ENCODE measurements around the gene TMEM150A. TPM values are rescaled to one million over a fixed set of nuclear protein-coding genes. Genes with fewer than 3 reads are reported as not detected.

TMEM150A gene
- total and polyA plus RNA-seq, 2 of the 13 experiments (the other 11 are each of a cell fraction or from before 2014, with no cell fraction given) = 30.1 to 70.4 TPM

DNA sequence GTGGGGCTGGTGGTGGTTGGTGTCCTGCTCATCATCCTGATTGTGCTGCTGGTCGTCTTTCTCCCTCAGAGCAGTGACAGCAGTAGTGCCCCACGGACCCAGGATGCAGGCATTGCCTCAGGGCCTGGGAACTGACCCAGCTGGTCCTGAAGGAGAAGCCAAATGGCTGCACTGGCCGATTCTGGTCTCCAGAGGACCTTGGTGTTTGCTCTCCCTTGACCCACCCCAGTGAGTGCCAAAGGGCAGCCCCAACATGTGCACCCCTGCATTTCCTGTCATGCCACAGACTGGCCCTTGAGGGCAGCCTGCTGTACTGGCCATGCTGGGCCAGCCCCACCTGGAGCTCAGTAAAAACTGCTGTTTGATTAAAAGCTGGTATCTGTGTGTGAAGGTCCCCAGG lies 9.5 kb downstream of the TMEM150A start (continued):
- TF ChIP-seq, protein P1, sequence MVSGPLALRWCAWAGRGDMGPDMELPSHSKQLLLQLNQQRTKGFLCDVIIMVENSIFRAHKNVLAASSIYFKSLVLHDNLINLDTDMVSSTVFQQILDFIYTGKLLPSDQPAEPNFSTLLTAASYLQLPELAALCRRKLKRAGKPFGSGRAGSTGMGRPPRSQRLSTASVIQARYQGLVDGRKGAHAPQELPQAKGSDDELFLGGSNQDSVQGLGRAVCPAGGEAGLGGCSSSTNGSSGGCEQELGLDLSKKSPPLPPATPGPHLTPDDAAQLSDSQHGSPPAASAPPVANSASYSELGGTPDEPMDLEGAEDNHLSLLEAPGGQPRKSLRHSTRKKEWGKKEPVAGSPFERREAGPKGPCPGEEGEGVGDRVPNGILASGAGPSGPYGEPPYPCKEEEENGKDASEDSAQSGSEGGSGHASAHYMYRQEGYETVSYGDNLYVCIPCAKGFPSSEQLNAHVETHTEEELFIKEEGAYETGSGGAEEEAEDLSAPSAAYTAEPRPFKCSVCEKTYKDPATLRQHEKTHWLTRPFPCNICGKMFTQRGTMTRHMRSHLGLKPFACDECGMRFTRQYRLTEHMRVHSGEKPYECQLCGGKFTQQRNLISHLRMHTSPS (CRISPR knock-in tag; IDR thresholded peaks at IDR 0.05; ENCODE audit: low read depth) = peak; percentile 92; the same call in 1 of the 2 replicates
- TF ChIP-seq HOXA3 (CRISPR knock-in tag; IDR thresholded peaks at IDR 0.05) (peak; percentile 60; the same call in 1 of the 2 replicates), ZNF207 (IDR thresholded peaks at IDR 0.05; ENCODE audit: borderline replicate concordance) (no peak), ZNF709 (CRISPR knock-in tag; IDR thresholded peaks at IDR 0.05) (no peak), PHF21A (CRISPR knock-in tag; IDR thresholded peaks at IDR 0.05) (0 out of 2 replicates have a peak, but pooled peaks have one; percentile 22), GABPB1 (CRISPR knock-in tag; IDR thresholded peaks at IDR 0.05) (peak; percentile 40), IRX3 (CRISPR knock-in tag; IDR thresholded peaks at IDR 0.05; ENCODE audit: borderline replicate concordance, low read depth) (no peak), ZNF788 (CRISPR knock-in tag; IDR thresholded peaks at IDR 0.05; ENCODE audit: borderline replicate concordance) (no peak), SSRP1 (CRISPR knock-in tag; IDR thresholded peaks at IDR 0.05) (no peak), ZZZ3 (CRISPR knock-in tag; IDR thresholded peaks at IDR 0.05; ENCODE audit: borderline replicate concordance) (no peak), MTF2 (CRISPR knock-in tag; IDR thresholded peaks at IDR 0.05; ENCODE audit: borderline replicate concordance) (no peak), ZNF335 (CRISPR knock-in tag; IDR thresholded peaks at IDR 0.05) (0 out of 2 replicates have a peak, but pooled peaks have one; percentile 19), ZNF383 (CRISPR knock-in tag; IDR thresholded peaks at IDR 0.05; ENCODE audit: borderline replicate concordance) (no peak)
- TF ChIP-seq, protein P2, sequence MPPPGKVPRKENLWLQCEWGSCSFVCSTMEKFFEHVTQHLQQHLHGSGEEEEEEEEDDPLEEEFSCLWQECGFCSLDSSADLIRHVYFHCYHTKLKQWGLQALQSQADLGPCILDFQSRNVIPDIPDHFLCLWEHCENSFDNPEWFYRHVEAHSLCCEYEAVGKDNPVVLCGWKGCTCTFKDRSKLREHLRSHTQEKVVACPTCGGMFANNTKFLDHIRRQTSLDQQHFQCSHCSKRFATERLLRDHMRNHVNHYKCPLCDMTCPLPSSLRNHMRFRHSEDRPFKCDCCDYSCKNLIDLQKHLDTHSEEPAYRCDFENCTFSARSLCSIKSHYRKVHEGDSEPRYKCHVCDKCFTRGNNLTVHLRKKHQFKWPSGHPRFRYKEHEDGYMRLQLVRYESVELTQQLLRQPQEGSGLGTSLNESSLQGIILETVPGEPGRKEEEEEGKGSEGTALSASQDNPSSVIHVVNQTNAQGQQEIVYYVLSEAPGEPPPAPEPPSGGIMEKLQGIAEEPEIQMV (CRISPR knock-in tag; IDR thresholded peaks at IDR 0.05; ENCODE audit: low read depth) = no peak
- TF ChIP-seq, protein P3, sequence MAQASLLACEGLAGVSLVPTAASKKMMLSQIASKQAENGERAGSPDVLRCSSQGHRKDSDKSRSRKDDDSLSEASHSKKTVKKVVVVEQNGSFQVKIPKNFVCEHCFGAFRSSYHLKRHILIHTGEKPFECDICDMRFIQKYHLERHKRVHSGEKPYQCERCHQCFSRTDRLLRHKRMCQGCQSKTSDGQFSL (CRISPR knock-in tag; IDR thresholded peaks at IDR 0.05) = no peak
- TF ChIP-seq, protein P4, sequence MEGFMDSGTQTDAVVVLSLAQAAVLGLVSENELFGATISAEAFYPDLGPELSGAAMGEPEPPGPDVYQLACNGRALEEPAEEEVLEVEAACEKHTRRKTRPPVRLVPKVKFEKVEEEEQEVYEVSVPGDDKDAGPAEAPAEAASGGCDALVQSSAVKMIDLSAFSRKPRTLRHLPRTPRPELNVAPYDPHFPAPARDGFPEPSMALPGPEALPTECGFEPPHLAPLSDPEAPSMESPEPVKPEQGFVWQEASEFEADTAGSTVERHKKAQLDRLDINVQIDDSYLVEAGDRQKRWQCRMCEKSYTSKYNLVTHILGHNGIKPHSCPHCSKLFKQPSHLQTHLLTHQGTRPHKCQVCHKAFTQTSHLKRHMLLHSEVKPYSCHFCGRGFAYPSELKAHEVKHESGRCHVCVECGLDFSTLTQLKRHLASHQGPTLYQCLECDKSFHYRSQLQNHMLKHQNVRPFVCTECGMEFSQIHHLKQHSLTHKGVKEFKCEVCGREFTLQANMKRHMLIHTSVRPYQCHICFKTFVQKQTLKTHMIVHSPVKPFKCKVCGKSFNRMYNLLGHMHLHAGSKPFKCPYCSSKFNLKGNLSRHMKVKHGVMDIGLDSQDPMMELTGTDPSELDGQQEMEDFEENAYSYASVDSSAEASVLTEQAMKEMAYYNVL (CRISPR knock-in tag; IDR thresholded peaks at IDR 0.05; ENCODE audit: borderline replicate concordance) = peak; percentile 48; the same call in 1 of the 2 replicates
- TF ChIP-seq, protein P5, sequence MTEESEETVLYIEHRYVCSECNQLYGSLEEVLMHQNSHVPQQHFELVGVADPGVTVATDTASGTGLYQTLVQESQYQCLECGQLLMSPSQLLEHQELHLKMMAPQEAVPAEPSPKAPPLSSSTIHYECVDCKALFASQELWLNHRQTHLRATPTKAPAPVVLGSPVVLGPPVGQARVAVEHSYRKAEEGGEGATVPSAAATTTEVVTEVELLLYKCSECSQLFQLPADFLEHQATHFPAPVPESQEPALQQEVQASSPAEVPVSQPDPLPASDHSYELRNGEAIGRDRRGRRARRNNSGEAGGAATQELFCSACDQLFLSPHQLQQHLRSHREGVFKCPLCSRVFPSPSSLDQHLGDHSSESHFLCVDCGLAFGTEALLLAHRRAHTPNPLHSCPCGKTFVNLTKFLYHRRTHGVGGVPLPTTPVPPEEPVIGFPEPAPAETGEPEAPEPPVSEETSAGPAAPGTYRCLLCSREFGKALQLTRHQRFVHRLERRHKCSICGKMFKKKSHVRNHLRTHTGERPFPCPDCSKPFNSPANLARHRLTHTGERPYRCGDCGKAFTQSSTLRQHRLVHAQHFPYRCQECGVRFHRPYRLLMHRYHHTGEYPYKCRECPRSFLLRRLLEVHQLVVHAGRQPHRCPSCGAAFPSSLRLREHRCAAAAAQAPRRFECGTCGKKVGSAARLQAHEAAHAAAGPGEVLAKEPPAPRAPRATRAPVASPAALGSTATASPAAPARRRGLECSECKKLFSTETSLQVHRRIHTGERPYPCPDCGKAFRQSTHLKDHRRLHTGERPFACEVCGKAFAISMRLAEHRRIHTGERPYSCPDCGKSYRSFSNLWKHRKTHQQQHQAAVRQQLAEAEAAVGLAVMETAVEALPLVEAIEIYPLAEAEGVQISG (CRISPR knock-in tag; IDR thresholded peaks at IDR 0.05) = no peak
- TF ChIP-seq, protein P6, sequence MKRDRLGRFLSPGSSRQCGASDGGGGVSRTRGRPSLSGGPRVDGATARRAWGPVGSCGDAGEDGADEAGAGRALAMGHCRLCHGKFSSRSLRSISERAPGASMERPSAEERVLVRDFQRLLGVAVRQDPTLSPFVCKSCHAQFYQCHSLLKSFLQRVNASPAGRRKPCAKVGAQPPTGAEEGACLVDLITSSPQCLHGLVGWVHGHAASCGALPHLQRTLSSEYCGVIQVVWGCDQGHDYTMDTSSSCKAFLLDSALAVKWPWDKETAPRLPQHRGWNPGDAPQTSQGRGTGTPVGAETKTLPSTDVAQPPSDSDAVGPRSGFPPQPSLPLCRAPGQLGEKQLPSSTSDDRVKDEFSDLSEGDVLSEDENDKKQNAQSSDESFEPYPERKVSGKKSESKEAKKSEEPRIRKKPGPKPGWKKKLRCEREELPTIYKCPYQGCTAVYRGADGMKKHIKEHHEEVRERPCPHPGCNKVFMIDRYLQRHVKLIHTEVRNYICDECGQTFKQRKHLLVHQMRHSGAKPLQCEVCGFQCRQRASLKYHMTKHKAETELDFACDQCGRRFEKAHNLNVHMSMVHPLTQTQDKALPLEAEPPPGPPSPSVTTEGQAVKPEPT (CRISPR knock-in tag; IDR thresholded peaks at IDR 0.05; ENCODE audit: low read depth) = no peak
- TF ChIP-seq, protein P7, sequence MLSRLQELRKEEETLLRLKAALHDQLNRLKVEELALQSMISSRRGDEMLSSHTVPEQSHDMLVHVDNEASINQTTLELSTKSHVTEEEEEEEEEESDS (CRISPR knock-in tag; IDR thresholded peaks at IDR 0.05; ENCODE audit: borderline replicate concordance) = no peak
